Brain pericyte (primary cell): Measurements from ENCODE around the gene CREG2.

Experiments used
- DNase-seq: peaks from one replicate; pipeline ENCODE4 v3.0.0-alpha.2; 2012; ENCODE audit warnings: low read depth, low spot score

CREG2 gene

DNA sequence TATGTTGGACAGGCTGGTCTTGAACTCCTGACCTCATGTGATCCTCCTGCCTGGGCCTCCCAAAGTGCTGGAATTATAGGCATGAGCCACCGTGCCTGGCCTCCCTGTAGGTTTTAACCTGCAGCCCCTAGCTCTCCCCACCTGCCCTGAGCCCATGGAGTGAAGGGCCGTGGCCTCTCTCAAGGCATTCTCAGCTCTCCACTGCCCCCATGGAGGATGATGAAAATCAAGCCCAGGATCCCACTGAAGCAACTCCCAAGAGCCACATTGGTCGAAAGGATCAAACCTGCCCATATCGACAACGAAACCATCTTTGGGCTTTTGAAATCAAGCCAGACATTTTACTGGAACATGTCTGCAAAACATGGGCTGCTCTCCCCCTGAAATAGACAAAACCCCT lies 22.4 kb upstream of the CREG2 start:
- DNase-seq = no peak

DNA sequence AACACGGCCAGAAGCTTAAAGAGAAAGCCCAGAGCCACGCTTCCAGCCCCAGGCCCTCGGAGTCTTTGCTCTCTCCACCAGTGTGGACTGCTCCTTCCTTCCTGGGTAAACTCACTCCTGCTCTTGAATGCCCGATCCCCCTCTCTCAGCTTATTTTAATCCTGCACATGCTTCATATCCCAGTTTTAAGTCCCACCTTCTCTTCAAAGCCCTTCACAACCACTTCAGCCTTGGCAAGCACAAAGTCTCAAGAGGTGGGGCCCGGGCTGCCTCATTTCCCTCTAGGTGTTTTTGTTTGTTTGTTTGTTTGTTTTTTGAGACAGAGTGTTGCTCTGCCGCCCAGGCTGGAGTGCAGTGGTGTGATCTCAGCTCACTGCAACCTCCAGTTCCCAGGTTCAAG lies 21.6 kb upstream of the CREG2 start:
- DNase-seq = no peak

DNA sequence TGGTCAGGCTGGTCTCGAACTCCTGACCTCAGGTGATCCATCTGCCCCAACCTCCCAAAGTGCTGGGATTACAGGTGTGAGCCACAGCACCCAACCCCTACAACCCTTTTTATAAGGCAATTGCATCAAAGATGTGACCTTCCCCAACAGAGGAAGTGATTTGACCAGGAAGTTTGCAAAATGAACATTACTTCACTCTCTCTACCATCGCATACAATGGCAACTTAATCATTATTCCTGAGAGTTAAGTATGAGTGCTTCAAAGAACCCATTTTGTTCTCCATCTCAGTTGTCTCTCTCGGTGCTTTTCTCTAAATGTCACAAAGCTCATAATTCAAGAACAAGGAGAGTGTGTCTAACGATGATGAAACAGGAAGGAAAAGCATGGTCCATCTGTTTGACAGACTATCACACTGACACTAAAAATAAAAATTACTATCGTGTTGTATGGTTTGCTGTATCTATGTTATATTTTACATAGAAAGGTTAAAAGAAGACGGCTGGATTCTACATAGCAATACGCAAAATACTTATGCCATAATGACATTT lies 18.1 kb upstream of the CREG2 start:
- no peak for DNase-seq

DNA sequence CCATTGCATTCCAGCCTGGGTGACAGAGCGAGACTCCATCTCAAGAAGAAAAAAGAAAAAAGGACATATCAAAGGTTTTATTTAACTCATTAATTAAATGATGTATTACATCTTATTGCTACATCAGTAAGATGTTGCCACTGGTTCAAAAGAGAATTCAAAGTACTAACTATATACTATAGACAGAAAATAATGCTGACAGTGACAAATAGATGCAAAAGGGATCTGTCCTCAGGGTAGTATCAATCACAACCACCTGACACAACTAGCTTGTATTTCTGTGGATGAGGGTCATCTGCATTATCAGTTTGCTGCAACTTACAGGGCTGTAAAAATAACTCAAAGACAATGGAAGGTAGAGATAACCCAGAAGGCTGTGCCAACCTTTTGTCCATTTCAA lies 16.4 kb upstream of the CREG2 start:
- no peak for DNase-seq

DNA sequence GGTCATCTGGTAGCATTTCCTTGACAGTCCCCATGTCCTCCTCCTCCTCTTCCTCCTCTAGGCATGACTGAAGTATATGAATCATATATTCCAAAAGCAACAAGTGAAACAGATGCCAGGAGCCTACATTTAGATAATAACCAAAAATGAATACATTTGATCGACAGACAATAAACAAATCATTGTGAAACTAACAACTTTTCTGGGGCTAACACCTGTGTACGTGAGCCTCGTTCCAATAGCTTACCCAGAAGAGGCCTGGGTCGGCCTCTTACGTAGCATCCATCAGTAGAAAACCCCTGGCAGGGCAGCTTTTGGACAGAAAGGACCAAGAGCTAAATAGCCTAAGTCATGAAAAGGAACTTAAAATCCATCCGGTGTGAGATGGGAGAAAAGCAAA lies 15.3 kb upstream of the CREG2 start:
- no peak for DNase-seq

DNA sequence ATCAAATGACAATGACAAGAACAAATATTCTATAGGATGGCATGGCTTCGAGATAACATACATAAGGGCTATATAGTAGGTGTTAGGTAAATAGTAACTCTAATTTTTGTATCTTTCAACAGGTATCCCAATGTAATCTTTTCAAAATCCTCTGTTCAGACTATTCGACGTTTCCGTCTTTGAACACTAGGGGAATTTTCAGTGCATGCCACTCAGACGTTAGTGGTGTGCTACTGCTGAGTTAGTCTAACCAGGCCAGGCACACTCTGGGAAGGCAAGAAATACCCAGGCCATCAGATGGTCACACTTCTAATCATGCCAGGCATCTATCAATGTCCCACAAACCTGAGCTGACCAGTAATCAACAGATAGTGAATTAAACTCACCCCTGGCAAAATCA lies 14.6 kb upstream of the CREG2 start:
- DNase-seq = no peak

DNA sequence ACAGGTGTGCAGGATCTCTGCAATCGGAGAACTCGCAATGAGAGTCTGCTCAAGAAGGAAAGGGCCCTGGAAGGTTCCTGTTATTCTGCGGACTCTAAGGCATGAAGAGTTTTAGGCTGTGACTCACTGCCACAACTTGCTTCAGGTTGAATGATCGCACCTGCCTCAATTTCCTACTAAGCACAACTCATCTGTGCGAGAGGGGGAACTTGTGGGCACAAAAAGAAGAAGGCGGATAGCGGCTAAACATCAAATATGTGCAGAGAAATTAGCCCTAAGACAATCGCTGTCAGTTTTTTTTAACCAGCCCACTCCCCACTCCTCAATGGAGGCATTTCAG lies 14.0 kb upstream of the CREG2 start:
- DNase-seq = no peak

DNA sequence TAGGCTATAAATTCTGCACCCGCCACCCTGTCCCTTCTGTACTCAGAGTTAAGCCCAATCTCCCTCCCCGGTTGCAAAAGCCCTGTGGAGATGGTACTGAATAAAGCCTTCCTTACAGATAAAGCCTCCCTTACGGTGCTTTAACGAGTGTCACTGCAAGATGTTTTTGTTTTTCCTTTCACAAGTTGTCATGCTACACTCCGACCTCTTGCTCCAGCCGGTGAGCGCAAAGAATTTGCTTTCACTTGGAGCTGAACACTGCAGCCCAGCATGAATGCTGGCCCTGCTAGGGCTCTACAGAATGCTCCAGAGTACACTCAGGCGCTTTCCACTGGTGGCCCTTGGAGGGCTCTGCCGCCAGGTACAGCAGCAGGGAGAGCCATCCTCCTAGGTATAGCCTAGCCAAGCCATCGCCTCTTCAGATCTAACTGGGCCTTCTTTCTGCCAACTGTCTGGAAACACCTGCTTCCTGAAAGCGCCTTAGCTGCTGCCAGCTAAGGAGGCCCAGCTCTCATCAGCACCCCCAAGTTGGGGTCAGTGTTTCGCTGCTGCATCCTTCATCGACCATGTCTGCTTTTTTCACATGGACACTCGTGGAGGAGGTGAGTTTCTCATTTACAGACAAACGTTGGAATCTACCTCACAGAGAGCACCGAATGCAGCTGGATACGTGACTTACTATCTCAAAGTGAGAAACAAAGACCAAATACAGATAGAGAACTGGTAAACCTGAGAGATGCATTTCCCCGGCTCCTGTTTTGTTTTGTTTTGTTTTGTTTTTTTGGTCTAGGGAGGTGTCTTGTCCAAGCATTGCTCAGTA lies 13.4 kb upstream of the CREG2 start:
- DNase-seq = no peak

DNA sequence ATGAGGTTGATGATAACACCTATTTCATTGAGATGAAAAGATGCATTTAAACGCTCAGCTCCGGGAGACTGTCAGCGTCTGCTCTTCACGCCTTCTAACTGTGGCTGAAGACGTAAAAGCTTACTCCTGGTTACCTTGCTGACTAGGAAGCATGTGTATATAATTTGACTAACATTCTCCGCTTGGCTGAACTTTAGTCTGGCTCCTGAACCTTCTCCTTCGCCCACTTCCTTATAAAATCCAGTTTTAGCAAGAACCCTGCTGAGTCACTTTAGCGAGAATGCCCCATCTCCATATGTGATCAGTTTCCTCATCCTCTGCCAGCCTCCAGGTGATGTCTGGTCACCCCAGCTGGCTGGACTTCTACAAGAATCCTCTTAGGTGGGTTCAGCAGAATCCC lies 12.7 kb upstream of the CREG2 start:
- DNase-seq = no peak

DNA sequence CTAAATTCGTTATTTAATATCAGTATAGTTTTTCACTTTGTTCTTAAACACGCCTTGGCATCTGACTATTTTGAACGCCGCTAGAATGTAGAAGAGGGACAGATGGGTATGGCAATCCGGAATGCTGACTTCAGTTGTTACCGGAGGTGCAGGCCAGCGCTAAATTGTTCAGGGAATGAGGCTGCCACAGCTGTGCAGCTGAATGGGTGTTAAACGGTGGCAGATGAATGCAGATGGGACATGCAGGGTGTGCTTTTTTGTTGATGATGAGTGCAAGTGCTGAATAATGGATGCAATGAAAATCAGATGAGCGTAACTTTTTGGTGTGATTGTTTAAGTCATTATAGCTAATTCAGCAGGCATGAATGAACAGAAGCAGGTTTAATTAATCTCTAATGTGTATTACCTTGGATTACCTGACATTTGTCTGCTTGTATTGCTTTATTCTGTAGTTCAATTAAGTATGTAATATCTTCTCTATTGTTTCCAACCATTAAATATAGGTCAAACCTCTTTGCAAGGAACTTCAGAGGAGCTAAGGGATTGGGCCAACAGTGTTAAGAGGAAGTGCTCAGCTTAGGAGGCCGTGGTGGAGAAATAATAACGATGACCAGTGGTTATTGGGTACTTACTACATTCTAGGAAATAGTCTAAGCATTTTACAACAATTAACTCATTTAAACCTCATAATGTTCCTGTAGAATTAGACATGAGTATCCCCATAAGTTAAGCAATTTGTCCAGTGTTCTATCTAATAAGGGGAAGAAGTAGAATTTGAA lies 11.9 kb upstream of the CREG2 start:
- DNase-seq = no peak

DNA sequence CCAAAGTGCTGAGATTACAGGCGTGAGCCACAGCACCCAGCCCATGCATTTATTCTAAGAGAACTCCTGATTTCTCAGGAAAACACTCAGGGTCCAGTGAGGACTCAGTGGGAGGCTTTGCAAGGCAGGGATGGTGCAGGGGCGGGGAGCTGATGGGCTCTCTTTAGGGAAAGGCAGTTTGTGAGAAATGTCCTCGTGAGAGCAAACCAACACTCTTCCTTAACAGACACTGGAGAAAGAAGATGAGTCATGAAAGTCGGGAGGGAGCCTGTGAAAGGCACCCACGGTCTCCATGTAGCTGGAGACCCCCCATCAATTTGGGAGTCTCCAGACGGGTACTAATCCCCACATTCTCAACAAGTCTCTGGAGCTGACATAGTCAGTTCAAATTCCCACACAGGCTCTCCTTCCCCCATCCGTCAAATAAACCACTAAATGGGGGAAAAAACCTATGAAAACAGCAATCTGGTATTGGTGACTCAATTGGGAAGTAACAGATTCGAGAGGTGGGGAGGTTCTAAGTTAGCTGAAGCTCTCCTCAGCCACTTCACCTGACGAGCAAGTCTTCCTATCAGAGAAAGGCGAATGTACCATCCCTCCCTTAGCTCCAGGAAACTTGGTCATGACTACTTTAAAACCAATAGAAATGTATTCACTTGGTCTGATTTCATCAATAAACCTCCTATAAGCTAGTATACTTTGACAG lies 11.0 kb upstream of the CREG2 start:
- DNase-seq = no peak

DNA sequence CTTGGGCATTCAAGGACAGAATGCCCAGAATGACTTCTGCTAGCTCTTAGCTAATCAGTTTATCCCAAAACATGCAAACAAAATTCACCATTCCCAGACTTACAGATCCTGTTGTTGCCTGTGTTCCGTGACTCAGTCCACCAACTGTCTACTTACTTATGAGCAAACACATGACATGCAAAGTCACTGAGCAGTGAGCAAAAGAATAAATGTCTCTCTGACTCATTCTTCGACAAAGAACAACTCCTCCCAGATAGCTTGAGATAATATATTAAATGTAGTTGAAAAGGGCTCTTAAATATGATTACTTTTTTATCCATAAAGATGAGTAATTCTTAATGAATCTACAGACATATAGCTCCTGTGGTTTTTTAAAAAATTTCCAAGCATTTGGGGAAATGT lies 9.0 kb upstream of the CREG2 start:
- DNase-seq = no peak

DNA sequence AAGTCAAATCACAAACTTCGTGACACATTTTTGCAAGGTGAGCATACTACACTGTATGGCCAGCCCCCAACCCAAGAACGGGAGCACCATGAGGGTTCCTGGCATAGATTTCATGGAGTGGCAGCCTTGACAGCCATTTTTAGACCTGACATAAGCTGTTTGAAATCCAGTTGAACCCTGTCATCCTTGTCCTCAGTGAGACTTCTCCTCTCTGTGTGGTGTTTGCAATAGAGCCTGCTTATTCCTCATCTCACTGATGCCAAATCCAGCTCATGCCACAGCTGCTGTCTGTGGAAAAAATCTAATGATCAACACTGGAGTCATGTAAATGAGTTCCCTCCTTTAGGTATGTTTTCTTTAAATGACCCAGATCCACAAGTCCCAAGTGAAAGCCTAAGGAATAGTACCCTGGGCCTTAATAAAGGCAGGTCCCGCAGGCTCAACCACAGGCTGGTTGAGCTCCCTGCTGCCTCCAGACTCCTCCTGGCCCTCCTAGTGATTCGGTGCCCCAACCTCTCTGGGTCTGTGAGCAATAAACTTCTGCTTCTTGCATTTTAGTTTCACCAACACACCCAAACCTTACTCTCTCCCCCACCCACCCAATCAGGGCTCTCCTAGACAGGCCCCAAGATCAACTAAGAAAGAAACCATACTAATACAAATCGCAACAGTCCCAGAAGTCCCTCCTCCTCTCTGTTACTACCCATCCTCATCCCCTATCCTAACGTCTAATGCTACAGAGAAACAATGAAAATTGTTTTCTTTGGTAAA lies 8.4 kb upstream of the CREG2 start:
- no peak for DNase-seq

DNA sequence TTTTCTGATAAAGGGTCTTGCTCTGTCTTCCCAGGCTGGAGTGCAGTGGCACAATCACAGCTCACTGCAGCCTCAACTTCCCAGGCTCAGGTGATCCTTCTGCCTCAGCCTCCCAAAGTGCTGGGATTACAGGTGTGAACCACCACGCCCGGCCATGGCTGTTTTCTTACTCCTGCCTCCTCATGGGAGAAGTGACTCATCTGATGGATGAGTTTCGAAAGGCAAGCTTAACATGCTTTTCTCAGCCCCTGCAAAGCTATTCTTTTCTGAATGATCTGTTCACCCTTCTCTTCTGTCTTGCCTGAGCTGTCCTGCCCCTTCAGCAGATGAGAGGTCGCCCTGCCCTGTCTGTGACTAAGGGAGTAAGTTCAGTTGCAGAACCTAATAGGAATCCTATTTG lies 929 bp upstream of the CREG2 start:
- DNase-seq = no peak

DNA sequence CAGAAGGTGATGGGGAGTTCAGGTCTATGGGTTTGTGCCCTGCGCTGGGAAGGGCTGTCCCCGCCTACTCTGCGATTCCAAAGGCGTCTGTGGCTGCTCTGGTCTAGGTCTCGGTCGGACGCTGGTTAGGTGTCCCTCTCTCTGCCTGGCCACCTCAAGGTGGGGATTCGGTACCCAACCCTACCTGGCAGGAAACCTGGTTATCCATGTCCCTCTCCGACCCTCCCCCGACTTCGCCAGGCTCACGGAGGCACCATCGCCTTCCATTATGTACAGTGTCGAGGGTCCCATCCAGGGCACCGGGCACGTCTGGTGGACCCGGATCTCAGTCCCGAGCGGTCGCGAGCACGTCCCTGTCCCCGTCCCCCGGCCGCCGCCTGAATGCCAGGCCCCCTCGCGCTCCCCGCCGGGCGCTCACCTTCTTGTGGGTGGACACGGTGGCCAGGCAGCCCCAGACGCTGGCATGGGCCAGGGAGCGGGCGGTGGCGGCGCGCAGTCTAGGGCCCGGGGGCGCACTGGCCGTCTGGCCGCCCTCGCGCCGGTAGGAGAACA lies 628 bp downstream of the CREG2 start:
- no peak for DNase-seq

DNA sequence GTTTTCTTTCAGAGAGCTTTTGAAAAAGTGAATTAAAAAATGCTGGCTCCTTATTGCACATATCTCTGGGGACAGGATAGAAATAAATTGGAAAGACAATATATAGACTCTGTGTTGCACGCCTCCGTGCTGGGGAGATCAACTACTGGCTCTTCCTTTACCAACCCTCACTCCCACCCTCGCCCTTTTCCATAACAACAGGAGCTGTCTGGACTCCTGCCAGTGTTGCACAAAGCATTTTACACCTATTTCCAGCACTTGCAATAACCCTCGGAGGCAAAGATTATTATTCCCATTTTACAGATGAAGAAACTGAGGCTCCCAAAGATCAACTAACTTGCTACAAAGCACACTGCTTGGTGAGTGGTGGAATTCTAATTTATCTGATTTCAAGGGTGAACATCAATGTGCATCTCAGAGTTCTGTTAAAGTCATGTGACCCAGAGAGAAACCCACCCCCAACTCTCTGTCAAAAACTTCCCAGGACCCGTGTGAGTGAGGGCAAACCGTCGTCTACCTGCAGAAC lies 4.2 kb downstream of the CREG2 start:
- no peak for DNase-seq

DNA sequence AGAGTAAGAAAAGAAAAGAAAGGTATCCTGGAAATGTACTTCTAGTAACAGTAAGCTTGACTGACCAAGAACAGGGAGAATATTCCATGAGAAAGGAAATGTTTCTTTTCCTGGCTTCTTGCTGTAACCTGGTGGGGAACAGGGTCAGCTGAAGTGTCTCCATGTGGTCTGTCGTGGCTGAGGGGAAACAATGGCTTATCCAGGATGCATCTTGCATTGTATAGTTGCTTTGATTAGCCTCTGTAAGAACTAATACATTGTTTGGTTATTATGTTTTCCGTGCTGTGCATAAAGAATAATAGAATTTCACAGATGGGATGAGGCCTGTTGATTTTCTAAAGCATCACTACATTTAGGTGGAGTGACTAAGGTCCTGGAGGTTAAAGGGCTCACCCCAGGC lies 4.9 kb downstream of the CREG2 start:
- no peak for DNase-seq

DNA sequence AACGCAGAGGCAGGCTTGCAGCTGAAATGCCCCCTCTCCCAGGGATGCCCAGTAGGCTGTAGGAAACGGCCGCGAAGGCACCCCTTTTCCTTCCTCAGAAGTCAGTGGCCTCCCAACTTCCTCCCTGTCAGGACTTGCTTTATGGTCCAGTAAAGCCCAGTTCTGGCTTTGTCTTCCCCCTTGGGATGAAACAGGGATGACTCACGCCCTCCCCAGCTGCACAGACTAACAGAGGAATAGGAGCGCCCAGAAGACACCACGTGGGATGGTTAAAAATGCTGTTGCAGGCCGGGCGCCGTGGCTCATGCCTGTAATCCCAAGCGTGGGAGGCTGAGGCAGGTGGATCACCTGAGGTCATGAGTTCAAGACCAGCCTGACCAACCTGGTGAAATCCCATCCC lies 6.9 kb downstream of the CREG2 start:
- DNase-seq = no peak

DNA sequence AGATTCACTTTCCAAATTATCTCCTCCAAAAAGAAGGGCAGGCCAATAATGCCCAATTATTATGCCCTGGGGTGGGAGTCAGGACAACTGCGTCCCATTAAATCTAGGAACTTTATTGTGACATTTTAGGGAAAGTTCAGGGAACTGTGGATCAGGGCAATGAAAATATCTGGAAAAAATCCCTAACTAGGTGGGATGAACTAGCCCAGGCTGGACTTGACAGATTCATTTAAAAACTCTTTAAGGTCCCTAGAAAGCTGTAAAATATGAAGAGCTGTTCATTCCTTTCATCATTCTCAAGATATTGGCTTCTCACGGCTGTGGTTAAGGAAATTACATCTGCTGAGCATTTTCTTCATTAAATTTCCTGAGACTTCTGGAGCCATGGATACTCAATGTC lies 8.2 kb downstream of the CREG2 start:
- DNase-seq = no peak

DNA sequence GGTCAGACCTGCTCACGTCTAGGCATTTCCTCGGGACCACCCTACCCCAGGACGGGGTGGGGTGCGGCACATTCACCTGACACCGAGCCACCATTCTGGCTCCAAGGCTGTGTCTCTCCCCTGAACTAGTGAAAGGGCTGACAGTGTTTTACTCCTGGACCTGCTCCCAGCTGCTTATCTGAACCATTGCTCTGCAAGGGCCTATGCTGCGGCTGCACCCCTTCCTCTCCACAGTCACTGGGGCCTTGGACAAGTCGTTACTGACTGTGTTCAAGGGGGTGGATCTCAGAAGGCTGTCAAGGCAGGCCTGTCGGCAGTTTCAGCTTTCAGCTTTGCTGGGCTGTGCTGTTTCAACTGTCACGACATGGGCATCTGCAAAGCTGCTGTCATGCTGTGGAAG lies 11.7 kb downstream of the CREG2 start:
- DNase-seq = no peak
